ENCODE measurements around the gene UVRAG.

UVRAG gene

DNA sequence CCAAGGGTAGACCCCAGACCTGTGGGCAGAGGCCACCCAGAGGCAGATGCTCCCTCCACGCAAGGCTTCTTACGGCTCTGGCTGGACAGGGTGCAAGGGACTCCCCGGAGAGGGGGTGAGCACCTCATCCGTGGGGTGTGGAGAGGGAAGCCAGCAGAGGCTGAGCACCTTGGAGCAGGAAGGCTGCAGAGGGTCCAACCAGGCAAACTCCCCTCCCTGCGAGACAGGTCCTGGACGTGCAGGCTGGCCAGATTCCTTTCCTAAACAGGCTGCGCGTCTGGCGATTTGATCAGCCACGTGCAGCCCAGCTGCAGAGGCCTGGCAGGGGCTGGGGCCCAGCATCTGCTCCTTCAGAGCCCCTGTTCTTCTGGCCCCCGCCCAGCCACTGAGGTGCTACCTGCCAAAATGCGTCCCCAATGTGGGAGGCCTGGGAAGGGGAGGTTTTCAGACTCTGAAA lies 342.0 kb downstream of the UVRAG start:
- Histone ChIP-seq H3K4me3 (ENCODE audit: low read depth, low read length) (no peak overlapping the region), H3K79me2 (no peaks in the 10 kb centered on the region), H3K4me2 (ENCODE audit: low read length) (no peak overlapping the region), H2AFZ (no peak overlapping the region), H3K36me3 (ENCODE audit: control insufficient read depth, insufficient read depth, low read length) (no peaks in the 10 kb centered on the region), H3K9ac (no peak overlapping the region), H3K9me3 (ENCODE audit: control insufficient read depth, low read length) (no peaks in the 10 kb centered on the region), H3K4me1 (peaks cover 4% of the 10 kb centered on the region), H3K27ac (no peak overlapping the region), H3K27me3 (ENCODE audit: control insufficient read depth, insufficient read depth, low read length) (no peaks in the 10 kb centered on the region)
- no peak for TF ChIP-seq CTCF (IDR thresholded peaks at IDR 0.05)

GRCh38 chr11:76157891-76158290 lies 342.9 kb downstream of the UVRAG start:
- Histone ChIP-seq H3K79me2 (no peaks in the 10 kb centered on the region), H3K36me3 (ENCODE audit: control insufficient read depth, insufficient read depth, low read length) (no peaks in the 10 kb centered on the region), H3K4me3 (ENCODE audit: low read depth, low read length) (no peak overlapping the region), H3K4me1 (peaks cover 4% of the 10 kb centered on the region), H3K4me2 (ENCODE audit: low read length) (no peak overlapping the region), H3K9me3 (ENCODE audit: control insufficient read depth, low read length) (no peaks in the 10 kb centered on the region), H3K27ac (no peak overlapping the region), H3K9ac (no peak overlapping the region), H3K27me3 (ENCODE audit: control insufficient read depth, insufficient read depth, low read length) (no peaks in the 10 kb centered on the region), H2AFZ (no peak overlapping the region)
- TF ChIP-seq CTCF (IDR thresholded peaks at IDR 0.05) = no peak

DNA sequence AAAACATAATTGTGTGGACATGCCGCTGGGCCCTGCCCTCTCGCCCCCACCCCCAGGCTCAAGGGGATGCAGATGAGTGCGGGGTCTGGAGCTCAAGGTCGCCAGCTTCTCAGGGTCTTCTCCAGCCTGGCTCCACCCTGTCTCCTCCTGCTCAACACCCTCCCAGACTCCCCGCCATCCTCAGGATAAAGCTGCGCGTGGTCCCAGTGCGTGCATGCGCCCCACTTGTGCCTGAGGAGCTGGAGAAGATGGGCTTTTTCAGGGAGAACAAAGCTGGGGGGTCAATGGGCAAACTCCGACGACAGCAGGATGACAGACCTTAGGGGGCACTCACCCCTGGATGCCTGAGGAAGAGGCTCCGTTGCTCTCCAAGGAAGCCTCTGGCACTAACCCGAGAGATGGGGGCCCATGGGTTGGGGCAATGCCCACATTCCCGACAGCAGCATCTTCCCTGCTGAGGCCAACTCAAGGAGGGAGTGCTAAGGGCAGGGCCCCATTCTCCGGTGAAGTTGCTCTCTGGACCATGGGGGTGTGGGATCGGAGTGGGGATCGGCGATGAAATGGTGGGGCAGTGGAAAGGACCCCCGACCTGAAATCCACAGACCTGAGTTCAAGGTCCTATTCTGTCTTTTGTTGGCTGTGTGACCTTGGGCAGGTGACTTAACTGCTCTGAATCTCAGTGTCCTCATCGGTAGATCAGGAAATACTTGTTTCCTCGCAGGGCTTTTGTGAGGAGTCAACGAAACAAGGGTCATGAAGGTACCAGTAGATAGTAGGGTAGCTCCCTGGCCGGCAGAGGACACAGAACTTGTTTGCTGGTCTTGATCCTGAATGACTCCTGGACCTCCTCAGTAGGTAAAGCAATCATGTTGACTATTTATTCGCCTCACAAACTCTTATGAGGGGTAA lies 343.6 kb downstream of the UVRAG start:
- Histone ChIP-seq H3K27ac (no peak overlapping the region), H3K36me3 (ENCODE audit: control insufficient read depth, insufficient read depth, low read length) (no peaks in the 10 kb centered on the region), H3K27me3 (ENCODE audit: control insufficient read depth, insufficient read depth, low read length) (no peaks in the 10 kb centered on the region), H3K79me2 (no peaks in the 10 kb centered on the region), H3K9me3 (ENCODE audit: control insufficient read depth, low read length) (no peaks in the 10 kb centered on the region), H3K9ac (no peak overlapping the region), H2AFZ (no peak overlapping the region), H3K4me1 (peaks cover 4% of the 10 kb centered on the region), H3K4me3 (ENCODE audit: low read depth, low read length) (no peak overlapping the region), H3K4me2 (ENCODE audit: low read length) (no peak overlapping the region)
- no peak for TF ChIP-seq CTCF (IDR thresholded peaks at IDR 0.05)

- H3K79me2 ChIP-seq = no peaks in the 10 kb centered on the region
- no peak overlapping the region for H2AFZ ChIP-seq
- no peak overlapping the region for H3K4me3 ChIP-seq (ENCODE audit: low read depth, low read length)
- no peak overlapping the region for H3K9ac ChIP-seq
- no peaks in the 10 kb centered on the region for H3K27me3 ChIP-seq (ENCODE audit: control insufficient read depth, insufficient read depth, low read length)
- no peak overlapping the region for H3K4me2 ChIP-seq (ENCODE audit: low read length)
- no peaks in the 10 kb centered on the region for H3K9me3 ChIP-seq (ENCODE audit: control insufficient read depth, low read length)
- no peaks in the 10 kb centered on the region for H3K36me3 ChIP-seq (ENCODE audit: control insufficient read depth, insufficient read depth, low read length)
- peaks cover 4% of the 10 kb centered on the region for H3K4me1 ChIP-seq
- no peak for TF ChIP-seq CTCF (IDR thresholded peaks at IDR 0.05)
- no peak overlapping the region for H3K27ac ChIP-seq
These were observed 344.4 kb downstream of the UVRAG start for GRCh38 chr11:76159303-76159937.

All from parathyroid adenoma (tissue), 2 donors.